ENCODE measurements around the gene DGKE. TPM values are rescaled to one million over a fixed set of nuclear protein-coding genes. Genes with fewer than 3 reads are reported as not detected.

DGKE gene
- total and polyA plus RNA-seq, 3 experiments from 2014 or later, result 4.9 to 30.5 (median 26.7) TPM

- H3K27ac ChIP-seq (ENCODE audit: low read depth, low read length), result peak overlapping the region; percentile 76
Observed at GRCh38 chr17:56913353-56913866, 79.5 kb downstream of the DGKE start.

DNA sequence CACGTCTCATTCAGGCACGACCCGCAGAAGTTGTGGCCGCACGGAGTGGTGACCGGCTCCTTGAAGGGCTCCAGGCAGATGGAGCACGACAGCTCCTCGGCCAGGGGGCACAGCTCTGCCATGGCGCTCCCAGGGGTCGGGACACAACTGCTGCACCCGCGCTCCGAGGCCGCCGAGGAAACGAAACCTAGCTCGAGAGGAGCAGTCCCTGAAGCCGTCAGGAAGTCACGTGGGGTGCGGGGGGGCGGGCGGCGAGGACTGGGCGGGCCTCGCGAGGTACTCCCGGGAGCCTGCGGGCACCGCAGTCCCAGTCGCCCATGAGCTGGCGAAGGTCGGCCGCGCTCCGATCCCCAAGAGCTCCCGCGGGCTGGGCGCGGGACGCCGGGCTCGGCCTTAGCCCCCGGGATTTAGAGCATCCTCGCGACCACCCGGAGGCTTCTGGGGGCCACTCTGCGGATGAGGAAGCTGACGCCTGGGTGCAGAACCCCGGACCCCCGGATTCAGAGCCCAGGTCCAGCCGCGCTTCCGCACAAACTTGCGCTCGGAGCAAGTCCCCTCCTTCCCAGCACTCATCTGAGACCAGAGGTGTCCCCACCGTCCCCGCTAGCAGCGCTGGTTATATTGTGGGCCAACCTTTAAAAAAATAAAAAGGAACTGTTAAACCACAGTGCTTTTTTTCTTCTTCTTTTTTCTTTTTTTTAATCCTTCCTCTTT is 80.1 kb downstream of the DGKE start, which contains the start of gene TRIM25:
TSS of gene TRIM25 (minus strand) at position 183 of the 714 bp plus-strand sequence. CDS start at position 122, 61 bp downstream.
- peaks cover 0 to 9% (median 3%) of the 10 kb centered on the region in 5 donors for H3K9me3 Mint-ChIP-seq
- H3K4me1 Mint-ChIP-seq, result peaks cover 38 to 47% (median 46%) of the 10 kb centered on the region in 3 donors
- peak within 1 kb of the TSS; percentile 92 for H3K4me3 ChIP-seq (ENCODE audit: low read length)
- peak within 1 kb of the TSS; percentile 90 to 98 (median 95) for H3K27ac Mint-ChIP-seq
- H3K27me3 ChIP-seq (ENCODE audit: insufficient read depth, low read length, poor library complexity, severe bottlenecking), result no peaks in the 10 kb centered on the region
- ChIA-PET CTCF (interaction anchor here (0.7 to 1.6 kb wide), 6 partner anchors 10 to 94 kb away, joined by 3 to 8 read pairs (median 4); partner anchors contain the start of gene COIL), POLR2A (interaction anchor here (0.5 to 2.4 kb wide), 6 partner anchors 25 to 171 kb away, joined by 3 to 27 read pairs (median 4); partner anchors contain the start of genes AKAP1, C17orf67, COIL and DGKE)
- H3K36me3 Mint-ChIP-seq, result peaks cover 2 to 20% (median 6%) of the 10 kb centered on the region in 3 donors
- peaks cover 41% of the 10 kb centered on the region for H3K4me1 ChIP-seq (ENCODE audit: insufficient read depth, low read length)
- H3K36me3 ChIP-seq (ENCODE audit: insufficient read depth, low read length), result no peaks in the 10 kb centered on the region
- peak within 1 kb of the TSS; percentile 76 for H3K27ac ChIP-seq (ENCODE audit: low read depth, low read length)
- H3K4me3 Mint-ChIP-seq, result peak within 1 kb of the TSS; percentile 89 to 97 (median 95)
- H3K27me3 Mint-ChIP-seq, result no peaks in the 10 kb centered on the region
- H3K9me3 ChIP-seq (ENCODE audit: low read length), result peaks cover 4% of the 10 kb centered on the region
- DNase-seq, result peak; percentile 77 to 90 (median 84)

More at GRCh38 chr17:56913353-56913866, 79.5 kb downstream of the DGKE start:
- H3K4me1 Mint-ChIP-seq, result peaks cover 44 to 53% (median 53%) of the 10 kb centered on the region in 3 donors
- DNase-seq, result no peak
- H3K4me1 ChIP-seq (ENCODE audit: insufficient read depth, low read length), result peaks cover 47% of the 10 kb centered on the region
- ChIA-PET POLR2A (interaction anchor here (0.5 to 2.4 kb wide), 5 partner anchors 26 to 171 kb away, joined by 3 to 27 read pairs (median 4); partner anchors contain the start of genes AKAP1, C17orf67, COIL and DGKE), CTCF (interaction anchor here (0.7 to 1.6 kb wide), 7 partner anchors 9 to 94 kb away, joined by 3 to 8 read pairs (median 4); partner anchors contain the start of gene COIL)
- H3K27me3 Mint-ChIP-seq, result no peaks in the 10 kb centered on the region
- H3K36me3 Mint-ChIP-seq, result peaks cover 4 to 26% (median 6%) of the 10 kb centered on the region in 3 donors
- H3K27me3 ChIP-seq (ENCODE audit: insufficient read depth, low read length, poor library complexity, severe bottlenecking), result no peaks in the 10 kb centered on the region
- H3K4me3 ChIP-seq (ENCODE audit: low read length), result peak overlapping the region; percentile 92
- peaks cover 4% of the 10 kb centered on the region for H3K9me3 ChIP-seq (ENCODE audit: low read length)
- peak overlapping the region; percentile 90 to 98 (median 94) for H3K27ac Mint-ChIP-seq
- peak overlapping the region; percentile 89 to 97 (median 95) for H3K4me3 Mint-ChIP-seq
- peaks cover 0 to 9% (median 3%) of the 10 kb centered on the region in 5 donors for H3K9me3 Mint-ChIP-seq
- H3K36me3 ChIP-seq (ENCODE audit: insufficient read depth, low read length), result no peaks in the 10 kb centered on the region

DNA sequence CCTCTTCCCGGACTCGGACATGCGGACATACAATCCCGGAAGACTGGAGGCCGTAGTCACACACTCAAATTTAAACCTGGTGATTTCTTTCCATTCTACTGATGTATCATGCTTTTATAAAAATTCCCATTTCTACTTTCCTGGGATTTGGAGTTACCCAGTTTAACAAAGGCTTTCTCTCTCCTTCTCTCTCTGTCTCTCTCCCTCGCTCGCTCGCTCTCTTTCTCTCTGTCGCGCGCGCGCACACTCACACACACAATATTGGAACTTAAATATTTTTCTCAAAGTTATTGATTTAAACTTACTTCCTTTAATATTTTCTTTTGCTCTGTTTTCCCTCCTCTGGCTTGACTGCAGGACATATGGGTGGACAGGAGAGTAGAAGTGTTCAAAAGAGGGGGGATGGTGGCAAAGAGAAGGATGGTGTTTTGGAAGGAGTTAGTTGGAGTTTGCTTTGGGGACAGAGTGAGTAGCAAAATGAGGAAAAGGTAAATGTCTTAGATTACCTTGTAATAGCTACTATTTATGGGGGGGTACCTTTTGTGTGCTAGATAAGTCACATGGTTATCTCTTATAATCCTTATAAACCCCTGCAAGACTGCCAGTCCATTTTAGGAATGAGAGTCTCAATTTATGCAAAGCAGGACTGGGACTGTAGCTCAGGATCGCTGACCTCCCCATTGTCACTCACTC is 80.8 kb downstream of the DGKE start:
- Histone ChIP-seq H3K27me3 (ENCODE audit: insufficient read depth, low read length, poor library complexity, severe bottlenecking) (no peaks in the 10 kb centered on the region), H3K9me3 (ENCODE audit: low read length) (peaks cover 4% of the 10 kb centered on the region), H3K4me3 (ENCODE audit: low read length) (peak overlapping the region; percentile 92), H3K36me3 (ENCODE audit: insufficient read depth, low read length) (no peaks in the 10 kb centered on the region), H3K27ac (ENCODE audit: low read depth, low read length) (peak overlapping the region; percentile 76), H3K4me1 (ENCODE audit: insufficient read depth, low read length) (peaks cover 37% of the 10 kb centered on the region)
- Mint-ChIP-seq H3K27me3 (no peaks in the 10 kb centered on the region), H3K27ac (peak overlapping the region; percentile 81 to 96 (median 92)), H3K4me1 (peaks cover 34 to 42% (median 41%) of the 10 kb centered on the region in 3 donors), H3K9me3 (peaks cover 0 to 9% (median 3%) of the 10 kb centered on the region in 5 donors), H3K36me3 (peaks cover 2 to 19% (median 6%) of the 10 kb centered on the region in 3 donors), H3K4me3 (peak overlapping the region; percentile 89 to 97 (median 95))
- DNase-seq, result no peak
- CTCF ChIA-PET, result interaction anchor here (1.0 to 1.6 kb wide), 2 partner anchors 24 to 80 kb away, joined by 6 to 8 read pairs; no protein-coding TSS in a partner anchor
- POLR2A ChIA-PET, result interaction anchor here (1.3 to 2.4 kb wide), 3 partner anchors 25 to 81 kb away, joined by 3 to 27 read pairs (median 6); partner anchors contain the start of genes C17orf67, COIL and DGKE

GRCh38 chr17:56917559-56918296 is 83.8 kb downstream of the DGKE start:
- Mint-ChIP-seq H3K27me3 (no peaks in the 10 kb centered on the region), H3K4me3 (peak overlapping the region in 1 of 7 donors; percentile 22), H3K9me3 (peaks cover 0 to 9% (median 3%) of the 10 kb centered on the region in 5 donors), H3K27ac (peak overlapping the region in 1 of 8 donors; percentile 12), H3K36me3 (peaks cover 2 to 8% (median 6%) of the 10 kb centered on the region in 3 donors), H3K4me1 (peaks cover 10 to 12% (median 11%) of the 10 kb centered on the region in 3 donors)
- no peaks in the 10 kb centered on the region for H3K27me3 ChIP-seq (ENCODE audit: insufficient read depth, low read length, poor library complexity, severe bottlenecking)
- H3K9me3 ChIP-seq (ENCODE audit: low read length), result peaks cover 4% of the 10 kb centered on the region
- no peak for DNase-seq
- peaks cover 11% of the 10 kb centered on the region for H3K4me1 ChIP-seq (ENCODE audit: insufficient read depth, low read length)
- H3K27ac ChIP-seq (ENCODE audit: low read depth, low read length), result no peak overlapping the region
- ChIA-PET POLR2A (interaction anchor here (0.7 kb wide), 1 partner anchor 83 kb away, joined by 4 read pairs; no protein-coding TSS in a partner anchor), CTCF (interaction anchor here (1.1 kb wide), 1 partner anchor 43 kb away, joined by 5 read pairs; the partner anchor contains the start of gene COIL)
- no peaks in the 10 kb centered on the region for H3K36me3 ChIP-seq (ENCODE audit: insufficient read depth, low read length)
- no peak overlapping the region for H3K4me3 ChIP-seq (ENCODE audit: low read length)

DNA sequence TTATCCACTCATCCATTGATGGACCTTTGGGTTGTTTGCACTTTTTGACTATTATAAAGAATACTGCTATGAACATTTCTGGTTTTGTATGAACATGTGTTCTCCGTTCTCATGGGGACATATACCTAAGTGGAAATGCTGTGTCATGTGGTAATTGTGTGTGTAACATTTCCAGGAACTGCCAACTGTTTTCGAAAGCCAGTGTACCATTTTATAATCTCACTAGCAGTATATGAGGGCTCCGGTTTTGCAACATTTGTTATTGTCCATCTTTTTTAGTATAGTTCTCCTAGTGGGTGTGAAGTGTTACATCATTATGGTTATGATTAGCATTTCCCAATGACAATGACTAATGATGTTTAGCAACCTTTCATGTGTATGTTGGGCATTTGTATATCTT is 85.0 kb downstream of the DGKE start:
- Mint-ChIP-seq H3K36me3 (peaks cover 0 to 6% (median 2%) of the 10 kb centered on the region in 3 donors), H3K9me3 (peaks cover 0 to 9% (median 3%) of the 10 kb centered on the region in 5 donors), H3K27ac (no peak overlapping the region), H3K4me3 (peak overlapping the region in 1 of 7 donors; percentile 41), H3K4me1 (peaks cover 9 to 12% (median 11%) of the 10 kb centered on the region in 3 donors), H3K27me3 (no peaks in the 10 kb centered on the region)
- H3K27ac ChIP-seq (ENCODE audit: low read depth, low read length), result no peak overlapping the region
- DNase-seq, result no peak
- H3K27me3 ChIP-seq (ENCODE audit: insufficient read depth, low read length, poor library complexity, severe bottlenecking), result no peaks in the 10 kb centered on the region
- H3K4me1 ChIP-seq (ENCODE audit: insufficient read depth, low read length), result peaks cover 11% of the 10 kb centered on the region
- H3K36me3 ChIP-seq (ENCODE audit: insufficient read depth, low read length), result no peaks in the 10 kb centered on the region
- ChIA-PET CTCF (no interaction called here), POLR2A (no interaction called here)
- H3K9me3 ChIP-seq (ENCODE audit: low read length), result peaks cover 4% of the 10 kb centered on the region
- no peak overlapping the region for H3K4me3 ChIP-seq (ENCODE audit: low read length)

Other genes starting within 250 kb of the DGKE start
- gene NOG, start 240.5 kb upstream of the DGKE start, total RNA-seq, result under 1 TPM; 0.44 to 0.73 TPM
- gene NOG, start 240.5 kb upstream of the DGKE start, polyA plus RNA-seq, result 1.2 TPM
- 1 to 10 TPM; 3.2 to 4.6 TPM for gene C17orf67, start 231 bp upstream of the DGKE start, total RNA-seq
- 2.5 TPM for gene C17orf67, start 231 bp upstream of the DGKE start, polyA plus RNA-seq
- gene TRIM25, start 79.9 kb downstream of the DGKE start, total RNA-seq, result 10 to 100 TPM; 47.6 to 49.2 TPM
- 7.6 TPM for gene TRIM25, start 79.9 kb downstream of the DGKE start, polyA plus RNA-seq
- gene COIL, start 126.9 kb downstream of the DGKE start, total RNA-seq, result 10 to 100 TPM; 22.3 to 23.5 TPM
- gene COIL, start 126.9 kb downstream of the DGKE start, polyA plus RNA-seq, result 13.4 TPM
- 10 to 100 TPM; 26.6 to 27.4 TPM for gene SCPEP1, start 144.0 kb downstream of the DGKE start, total RNA-seq
- 23.4 TPM for gene SCPEP1, start 144.0 kb downstream of the DGKE start, polyA plus RNA-seq

All from CD8-positive, alpha-beta memory T cell (primary cell).